HG03103 (cell line): ENCODE data around the gene IQGAP2.

Source experiments
- ATAC-seq: cut with Tn5 transposase; IDR thresholded peaks from one replicate; pipeline ENCODE4 v1.9.1; 2021; ENCODE audit warnings: low read depth; ENCODE audit not compliant: unreplicated experiment

Gene IQGAP2

DNA sequence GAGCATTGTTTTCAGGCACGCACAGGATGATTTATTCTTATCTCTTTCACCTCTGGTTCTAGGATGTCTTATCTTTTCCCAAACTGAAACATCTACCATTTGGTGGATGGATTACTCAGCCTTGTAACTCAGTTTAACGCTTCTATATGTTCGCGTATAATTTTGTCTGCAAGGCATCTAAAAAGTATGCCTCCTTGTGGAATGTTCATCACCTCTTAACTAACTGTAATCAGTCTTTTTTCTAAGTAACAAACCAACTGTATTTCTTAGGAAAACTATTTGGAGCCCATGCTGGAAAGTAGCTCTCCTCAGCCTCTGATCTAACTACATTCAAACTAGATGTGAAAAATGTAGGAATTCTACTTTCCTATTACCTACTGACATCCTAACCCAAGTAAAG is 231.6 kb downstream of the IQGAP2 start:
- ATAC-seq = no peak

DNA sequence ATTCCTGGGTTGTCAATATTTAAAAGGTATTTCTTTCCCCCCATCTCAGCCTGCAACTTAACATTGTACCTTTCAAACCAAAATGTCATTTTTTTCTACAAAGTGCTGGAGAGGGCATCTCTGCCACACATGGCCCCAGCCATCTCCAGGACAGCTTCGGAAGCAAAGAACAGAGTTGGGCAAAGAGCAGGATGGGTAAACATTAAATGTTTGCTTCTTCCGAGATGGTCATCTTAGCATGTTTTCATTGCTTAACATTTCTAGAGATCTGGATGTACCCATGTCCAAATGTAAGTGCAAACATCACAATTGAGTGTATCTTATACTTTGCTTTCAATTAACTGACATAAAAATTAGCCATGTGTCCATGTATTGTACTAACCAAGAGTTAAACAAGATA is 234.4 kb downstream of the IQGAP2 start:
- ATAC-seq = no peak

DNA sequence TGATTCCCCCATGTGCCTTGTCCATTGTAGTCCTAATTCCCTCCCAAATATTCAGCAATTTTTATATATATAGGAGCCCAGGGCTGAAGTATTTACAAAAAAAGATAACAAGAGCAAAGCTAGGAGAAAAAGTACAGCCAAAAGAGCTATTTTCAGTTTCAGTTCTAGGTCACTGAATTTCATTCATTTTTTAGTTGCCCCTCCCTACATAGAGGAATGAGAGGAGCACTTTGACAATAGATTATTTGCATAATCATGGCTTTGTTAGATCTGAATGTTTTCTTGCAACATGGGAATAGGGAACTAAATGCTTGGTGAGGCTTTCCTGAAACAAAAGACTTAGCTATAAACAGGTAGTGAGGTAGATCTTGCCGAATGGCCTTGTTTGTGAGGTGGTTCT is 235.4 kb downstream of the IQGAP2 start:
- no peak for ATAC-seq

GRCh38 chr5:76641514-76642120 is 238.5 kb downstream of the IQGAP2 start:
- no peak for ATAC-seq

DNA sequence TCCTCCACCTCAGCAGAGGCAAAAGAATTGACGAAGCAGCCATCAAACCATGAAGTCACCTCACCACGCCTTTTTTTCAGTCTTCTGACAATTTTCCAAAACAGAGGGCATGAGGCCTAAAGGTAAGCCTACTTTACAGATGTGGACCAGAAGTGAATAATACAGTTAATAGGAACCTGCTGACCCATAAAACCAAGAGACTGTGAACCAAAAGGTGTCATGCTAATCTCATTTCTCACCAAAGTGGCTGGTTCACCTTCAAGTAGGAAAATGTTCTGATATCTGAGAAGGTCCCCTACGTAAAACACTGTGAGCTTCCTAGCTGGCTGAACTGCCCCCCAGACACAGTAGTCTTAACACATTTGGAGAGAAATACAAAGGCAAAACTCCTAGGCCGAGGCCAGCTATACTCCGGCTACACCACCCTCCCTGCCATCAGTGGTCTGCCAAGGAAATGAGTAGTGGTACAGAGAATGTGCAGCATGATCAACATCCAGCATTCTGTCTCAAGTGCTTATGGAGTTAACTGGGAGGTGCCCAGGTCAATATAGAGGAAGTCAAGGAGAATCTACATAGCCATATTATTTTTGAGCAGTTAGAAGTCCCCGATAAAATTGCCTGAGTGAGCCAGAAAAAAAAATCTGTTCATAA is 239.4 kb downstream of the IQGAP2 start:
- no peak for ATAC-seq

- no peak for ATAC-seq
These were observed 240.3 kb downstream of the IQGAP2 start for GRCh38 chr5:76643371-76643770.

- no peak for ATAC-seq
These were observed 246.1 kb downstream of the IQGAP2 start for GRCh38 chr5:76649140-76649539.

GRCh38 chr5:76652809-76653414 is 249.8 kb downstream of the IQGAP2 start:
- ATAC-seq = no peak

- no peak for ATAC-seq
These were observed 254.0 kb downstream of the IQGAP2 start for GRCh38 chr5:76657091-76657490.

DNA sequence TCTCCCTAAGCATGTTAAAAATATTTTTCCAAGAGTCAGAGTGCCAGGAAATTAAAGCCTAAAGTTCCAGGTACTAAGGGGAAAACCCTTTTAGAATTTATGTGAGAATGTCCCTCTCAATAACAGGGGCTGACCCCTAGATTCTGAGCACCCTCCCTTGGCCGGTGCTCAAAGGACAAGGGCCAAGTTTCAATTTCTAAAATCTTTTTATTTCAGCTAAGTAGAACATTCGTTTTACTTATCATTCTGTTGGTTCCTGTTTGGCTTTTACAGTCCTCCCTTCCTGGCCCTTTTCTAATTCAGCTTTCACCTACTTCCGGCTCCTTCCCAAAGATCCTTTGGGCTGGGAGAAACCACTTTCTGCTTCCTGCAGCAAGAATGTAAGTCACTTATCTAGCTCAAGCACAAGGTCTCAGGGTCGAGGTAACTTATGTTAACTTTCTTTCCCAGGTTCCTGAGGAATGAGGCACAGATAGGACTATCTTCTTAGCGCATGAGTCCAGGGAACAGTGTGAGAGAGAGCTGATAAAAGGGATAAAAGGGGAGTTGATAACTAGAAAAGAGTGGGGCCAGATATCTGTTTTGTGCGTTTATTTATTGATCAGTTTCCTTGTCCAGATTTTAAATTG is 254.7 kb downstream of the IQGAP2 start:
- ATAC-seq = no peak

GRCh38 chr5:76660360-76660759 is 257.3 kb downstream of the IQGAP2 start:
- ATAC-seq = no peak

DNA sequence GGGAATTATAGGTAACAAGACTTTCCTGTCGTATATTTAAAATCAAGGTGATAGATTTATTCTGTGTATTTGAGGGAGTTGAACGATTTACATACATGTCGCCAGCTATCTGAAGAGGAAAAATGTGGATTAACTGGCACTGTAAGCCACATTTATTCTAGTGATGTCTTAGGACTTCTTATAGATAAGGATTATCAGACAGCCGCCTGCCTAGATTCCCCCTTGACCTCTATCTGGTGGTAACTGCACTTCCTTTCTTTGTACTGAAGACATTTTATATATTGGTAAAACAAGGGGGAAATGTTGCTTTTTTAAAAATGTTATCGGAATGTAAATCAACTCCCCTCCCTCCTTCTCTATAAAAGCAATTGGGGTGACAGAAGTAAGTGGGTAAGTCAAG is 259.4 kb downstream of the IQGAP2 start:
- no peak for ATAC-seq

DNA sequence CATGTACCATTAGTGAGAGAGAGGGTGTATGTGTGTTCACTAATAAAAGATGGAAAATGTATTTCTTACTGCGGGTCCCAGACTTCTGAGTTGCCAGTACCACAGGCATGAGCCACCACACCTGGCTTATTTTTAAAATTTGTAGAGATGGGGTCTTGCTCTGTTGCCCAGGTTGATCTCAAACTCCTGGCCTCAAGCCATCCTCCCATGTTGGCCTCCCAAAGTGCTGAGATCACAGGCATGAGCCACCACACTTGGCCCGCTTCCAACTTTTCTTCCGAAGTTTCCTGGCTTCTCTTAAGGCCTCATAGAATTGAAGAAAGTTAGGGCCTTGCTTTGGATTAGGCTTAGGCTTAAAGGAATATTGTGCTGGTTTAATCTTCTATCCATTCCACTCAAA is 260.5 kb downstream of the IQGAP2 start:
- ATAC-seq = no peak

DNA sequence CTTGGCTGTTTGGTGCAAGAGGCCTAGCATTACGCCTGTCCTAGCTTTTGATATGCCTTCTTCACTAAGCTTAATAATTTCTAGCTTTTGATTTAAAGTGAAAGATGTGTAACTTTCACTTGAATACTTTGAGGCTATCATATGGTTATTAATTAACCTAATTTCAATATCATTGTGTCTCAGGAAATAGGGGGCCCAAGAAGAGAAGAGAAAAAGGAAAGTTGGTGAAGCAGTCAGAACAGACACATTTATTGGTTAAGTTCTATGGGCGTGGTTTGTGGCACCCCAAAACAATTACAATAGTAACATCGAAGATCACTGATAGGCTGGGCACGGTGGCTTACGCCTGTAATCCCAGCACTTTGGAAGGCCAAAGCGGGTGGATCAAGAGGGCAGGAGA is 261.0 kb downstream of the IQGAP2 start:
- no peak for ATAC-seq

GRCh38 chr5:76667495-76667894 is 264.4 kb downstream of the IQGAP2 start:
- ATAC-seq = no peak

DNA sequence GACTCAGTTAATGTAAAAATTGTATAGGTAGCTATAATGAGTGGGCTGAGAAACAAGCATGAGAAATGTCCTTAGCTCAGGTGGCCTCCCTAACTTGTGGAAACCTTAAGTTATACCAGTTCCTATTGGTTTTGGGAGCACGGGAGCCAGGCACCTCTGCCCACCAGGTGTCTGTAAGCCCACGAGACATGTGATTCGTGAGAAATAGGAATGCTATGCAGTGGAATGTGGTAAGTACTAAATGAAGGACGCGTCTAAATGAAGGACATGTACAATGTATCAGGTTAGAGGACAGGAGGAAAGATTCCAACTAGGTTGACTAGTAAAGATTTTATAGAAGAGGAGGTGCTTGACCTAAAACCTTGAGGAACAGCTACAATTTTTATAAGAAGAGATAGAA is 266.2 kb downstream of the IQGAP2 start:
- ATAC-seq = no peak

GRCh38 chr5:76670508-76670907 is 267.4 kb downstream of the IQGAP2 start:
- ATAC-seq = no peak

- no peak for ATAC-seq
These were observed 269.2 kb downstream of the IQGAP2 start for GRCh38 chr5:76672242-76672641.

DNA sequence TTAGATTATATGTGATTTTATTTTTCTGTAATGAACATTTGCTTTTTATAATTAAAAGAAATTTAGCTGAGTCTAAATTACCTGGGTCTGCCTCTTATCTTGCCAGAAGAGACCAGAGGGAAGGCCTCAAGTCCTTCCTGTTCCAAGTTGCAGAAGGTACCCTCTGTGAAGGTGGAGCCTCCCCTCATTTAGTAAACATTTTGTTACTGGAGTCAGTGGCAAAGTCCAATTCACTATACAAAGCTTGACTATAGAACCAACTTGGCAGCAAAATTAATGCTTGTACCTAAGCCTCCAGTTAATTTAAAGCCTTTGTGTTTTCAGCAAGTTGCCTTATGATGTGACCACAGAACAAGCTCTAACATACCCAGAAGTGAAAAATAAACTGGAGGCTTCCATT is 270.0 kb downstream of the IQGAP2 start:
- ATAC-seq = no peak

DNA sequence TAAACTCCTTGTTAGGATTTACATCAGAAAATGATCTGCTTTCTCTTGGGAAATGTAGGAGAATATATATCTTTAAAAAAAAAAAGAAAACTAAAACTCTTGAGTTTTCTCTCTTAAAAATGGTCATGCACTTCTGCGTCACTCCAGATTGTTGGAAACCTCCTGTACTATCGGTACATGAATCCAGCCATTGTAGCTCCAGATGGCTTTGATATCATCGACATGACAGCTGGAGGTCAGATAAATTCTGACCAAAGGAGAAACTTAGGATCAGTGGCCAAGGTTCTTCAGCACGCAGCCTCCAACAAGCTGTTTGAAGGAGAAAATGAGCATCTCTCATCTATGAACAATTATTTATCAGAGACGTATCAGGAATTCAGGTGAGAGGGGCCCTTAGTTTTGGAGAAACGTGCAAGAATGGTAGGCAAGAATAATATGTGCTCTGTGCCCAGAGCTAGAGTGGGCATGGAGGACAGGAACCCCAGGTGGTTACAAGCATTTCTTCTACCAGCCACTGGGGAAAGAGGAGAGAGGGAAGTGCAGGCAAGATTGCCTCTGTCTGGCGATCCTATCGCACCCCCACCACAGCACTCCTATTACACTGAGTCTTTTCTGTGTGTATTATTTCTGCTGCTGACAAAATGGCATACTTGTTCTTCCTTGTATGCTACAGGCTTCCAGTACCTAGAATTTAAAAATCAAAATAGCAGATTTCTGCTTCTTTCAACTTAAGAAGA is 271.4 kb downstream of the IQGAP2 start:
- ATAC-seq = no peak

DNA sequence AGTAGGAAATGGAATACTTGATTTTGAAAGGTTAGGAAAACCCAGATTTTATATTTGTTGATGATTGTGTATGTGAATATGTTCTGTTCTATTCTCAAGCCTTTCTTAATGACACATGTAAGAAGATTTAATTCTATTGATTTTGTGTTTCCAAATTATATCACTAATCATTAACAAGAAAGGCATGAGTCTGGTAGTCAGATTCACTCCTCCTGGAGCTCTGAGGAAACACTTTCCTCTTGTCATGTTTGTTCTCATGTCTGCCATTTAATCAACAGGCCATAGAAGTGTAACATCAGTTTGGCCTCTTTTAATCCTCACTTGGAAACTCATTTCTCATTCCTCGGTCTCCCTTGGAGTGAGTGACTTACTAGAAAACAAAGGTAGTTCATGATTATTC is 272.3 kb downstream of the IQGAP2 start:
- ATAC-seq = no peak
